Left ventricle myocardium inferior (tissue), 1 donor: ENCODE measurements around the gene GNA14. TPM values are rescaled to one million over a fixed set of nuclear protein-coding genes. Genes with fewer than 3 reads are reported as not detected.

ENCODE experiments used
- DNase-seq: peaks from one replicate; pipeline ENCODE4 v3.0.0-alpha.2; 2020
- H3K27ac ChIP-seq: fragments of 200-600 bp; replicated peaks from 2 replicates; pipeline ENCODE4 v1.8.0; 2021
- H3K27me3 ChIP-seq: fragments of 200-600 bp; 2 replicates; pipeline ENCODE4 v1.8.0; 2021; ENCODE audit warnings: low read depth
- H3K36me3 ChIP-seq: fragments of 200-600 bp; 2 replicates; pipeline ENCODE4 v1.8.0; 2021
- H3K4me1 ChIP-seq: fragments of 200-600 bp; 2 replicates; pipeline ENCODE4 v1.8.0; 2021
- H3K4me3 ChIP-seq: fragments of 200-600 bp; 2 replicates; pipeline ENCODE4 v1.8.0; 2021; ENCODE audit warnings: mild to moderate bottlenecking, moderate library complexity
- H3K9me3 ChIP-seq: fragments of 200-600 bp; replicated peaks from 2 replicates; pipeline ENCODE4 v1.8.0; 2021
- intact Hi-C: fragments of 100-400 bp; cut with micrococcal nuclease; formaldehyde crosslinking; loops from one replicate; pipeline ENCODE4 v1.11.0; 2022
- total RNA-seq: library from RNA; stranded (reverse); fragmentation: NEBNext Ultra II Directional; extraction: Animal tissue kit (Norgen Biotek cat#: 25700); gene quantifications from one replicate; pipeline ENCODE4 v1.2.1, GENCODE V29; 2021
- TF ChIP-seq, protein P1 (sequence below): fragments of 200-600 bp; IDR thresholded peaks from 2 replicates; pipeline ENCODE4 v1.8.0; 2021; ENCODE audit warnings: antibody characterized with exemption, mild to moderate bottlenecking, borderline replicate concordance
- donor health status: DM: no; HTN: yes; CAD: no; lungs with severe emphysema.

The GNA14 gene
- total RNA-seq, 1 donor from 2014 or later, result 2.2 TPM

DNA sequence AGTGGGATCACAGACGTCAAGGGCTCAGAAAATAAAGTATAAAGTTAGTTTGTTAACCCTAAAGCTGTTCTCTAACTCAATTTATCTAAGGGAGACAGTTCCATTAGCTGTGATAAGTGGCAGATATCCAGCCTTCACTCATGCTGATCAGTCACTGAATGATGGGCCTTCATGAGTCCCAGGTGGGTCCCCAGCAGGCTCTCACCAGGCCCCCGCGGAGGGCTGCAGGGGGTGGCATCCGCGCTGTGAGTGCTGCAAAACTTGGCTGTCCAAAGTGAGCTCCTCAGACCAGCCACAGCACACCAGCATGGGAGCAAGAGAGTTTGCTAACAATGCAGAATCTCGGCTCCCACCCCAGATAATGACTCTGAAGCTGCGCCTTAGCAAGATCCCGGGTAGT is 187.2 kb downstream of the GNA14 start:
- Histone ChIP-seq H3K27me3 (no peaks in the 10 kb centered on the region), H3K4me3 (no peak overlapping the region), H3K36me3 (no peaks in the 10 kb centered on the region), H3K9me3 (no peaks in the 10 kb centered on the region), H3K27ac (no peak overlapping the region), H3K4me1 (peaks cover 10% of the 10 kb centered on the region)
- intact Hi-C loops, result no loop called here
- TF ChIP-seq, protein P1, sequence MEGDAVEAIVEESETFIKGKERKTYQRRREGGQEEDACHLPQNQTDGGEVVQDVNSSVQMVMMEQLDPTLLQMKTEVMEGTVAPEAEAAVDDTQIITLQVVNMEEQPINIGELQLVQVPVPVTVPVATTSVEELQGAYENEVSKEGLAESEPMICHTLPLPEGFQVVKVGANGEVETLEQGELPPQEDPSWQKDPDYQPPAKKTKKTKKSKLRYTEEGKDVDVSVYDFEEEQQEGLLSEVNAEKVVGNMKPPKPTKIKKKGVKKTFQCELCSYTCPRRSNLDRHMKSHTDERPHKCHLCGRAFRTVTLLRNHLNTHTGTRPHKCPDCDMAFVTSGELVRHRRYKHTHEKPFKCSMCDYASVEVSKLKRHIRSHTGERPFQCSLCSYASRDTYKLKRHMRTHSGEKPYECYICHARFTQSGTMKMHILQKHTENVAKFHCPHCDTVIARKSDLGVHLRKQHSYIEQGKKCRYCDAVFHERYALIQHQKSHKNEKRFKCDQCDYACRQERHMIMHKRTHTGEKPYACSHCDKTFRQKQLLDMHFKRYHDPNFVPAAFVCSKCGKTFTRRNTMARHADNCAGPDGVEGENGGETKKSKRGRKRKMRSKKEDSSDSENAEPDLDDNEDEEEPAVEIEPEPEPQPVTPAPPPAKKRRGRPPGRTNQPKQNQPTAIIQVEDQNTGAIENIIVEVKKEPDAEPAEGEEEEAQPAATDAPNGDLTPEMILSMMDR, result no peak
- DNase-seq, result no peak

DNA sequence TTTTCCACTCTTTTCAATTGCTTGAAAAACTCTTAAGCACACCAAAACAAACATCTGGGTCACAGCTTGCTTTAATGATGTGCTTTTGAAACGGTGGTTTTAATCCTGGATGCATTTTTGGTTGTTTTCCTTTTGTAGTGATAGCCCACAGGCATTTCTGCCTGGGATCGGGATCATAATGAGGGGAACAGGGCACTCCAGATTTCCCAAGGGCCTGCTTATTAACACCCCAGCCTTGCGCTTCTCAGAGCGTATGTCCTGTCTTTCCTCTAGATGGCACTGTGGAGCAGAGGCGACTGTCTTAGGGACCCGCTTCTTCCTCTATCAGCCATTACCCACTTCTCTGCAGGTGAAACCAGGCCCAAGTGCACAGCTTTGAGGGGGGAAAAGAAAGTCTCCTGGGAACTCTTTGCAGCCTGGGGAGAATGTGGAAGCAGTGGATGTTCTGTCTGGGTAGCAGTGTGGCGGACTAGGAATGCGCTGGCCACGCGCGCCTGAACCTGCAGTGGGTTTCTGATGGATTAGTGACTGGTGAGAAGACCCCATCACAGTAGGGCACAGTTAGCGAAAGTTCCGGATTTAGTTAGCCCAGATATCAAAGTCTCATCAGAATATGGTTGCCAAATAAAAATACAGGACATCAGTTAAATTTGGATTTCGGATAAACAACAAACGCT is 190.1 kb downstream of the GNA14 start:
- no peaks in the 10 kb centered on the region for H3K9me3 ChIP-seq
- intact Hi-C loops, result loop anchor here (5.0 kb wide), 2 partner anchors 189 to 294 kb away; partner anchors contain the start of gene GNA14
- H3K27me3 ChIP-seq, result no peaks in the 10 kb centered on the region
- H3K4me3 ChIP-seq, result no peak overlapping the region
- H3K4me1 ChIP-seq, result peaks cover 10% of the 10 kb centered on the region
- TF ChIP-seq, protein P1, result peak; percentile 89
- no peak overlapping the region for H3K27ac ChIP-seq
- H3K36me3 ChIP-seq, result no peaks in the 10 kb centered on the region
- peak; percentile 26 for DNase-seq

DNA sequence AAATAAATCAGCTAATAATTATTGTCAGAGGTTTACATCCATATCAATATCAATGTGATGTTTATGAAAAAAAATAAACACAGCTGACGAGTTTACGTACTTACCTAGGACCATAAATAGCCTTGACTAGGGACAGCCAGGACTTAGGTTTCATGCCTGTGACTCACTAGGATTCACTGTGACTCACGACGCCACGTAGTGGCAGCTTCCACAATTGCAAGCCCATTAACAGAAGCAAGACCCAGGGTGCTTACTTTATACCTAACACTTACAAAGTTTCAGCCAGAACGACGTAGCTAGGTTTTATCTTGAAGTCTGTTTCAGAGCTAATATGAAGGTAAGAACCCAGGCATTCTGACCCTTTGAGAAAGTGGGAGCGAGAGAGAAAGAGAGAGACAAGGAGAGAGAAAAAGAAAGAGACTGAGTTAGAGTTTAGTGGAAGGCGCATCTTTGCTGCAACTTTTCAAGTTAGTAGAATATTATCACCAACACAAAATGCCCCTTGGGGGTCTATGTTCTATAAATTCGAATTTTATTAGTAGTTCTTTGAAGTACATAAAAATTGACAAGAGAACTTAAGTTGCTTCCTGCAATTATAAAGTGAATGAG is 191.2 kb downstream of the GNA14 start:
- peaks cover 10% of the 10 kb centered on the region for H3K4me1 ChIP-seq
- H3K27me3 ChIP-seq, result no peaks in the 10 kb centered on the region
- DNase-seq, result peak; percentile 78
- H3K36me3 ChIP-seq, result no peaks in the 10 kb centered on the region
- H3K27ac ChIP-seq, result no peak overlapping the region
- intact Hi-C loops, result loop anchor here (5.0 kb wide), 2 partner anchors 190 to 295 kb away; partner anchors contain the start of gene GNA14
- TF ChIP-seq, protein P1, result peak; percentile 90
- no peaks in the 10 kb centered on the region for H3K9me3 ChIP-seq
- no peak overlapping the region for H3K4me3 ChIP-seq

DNA sequence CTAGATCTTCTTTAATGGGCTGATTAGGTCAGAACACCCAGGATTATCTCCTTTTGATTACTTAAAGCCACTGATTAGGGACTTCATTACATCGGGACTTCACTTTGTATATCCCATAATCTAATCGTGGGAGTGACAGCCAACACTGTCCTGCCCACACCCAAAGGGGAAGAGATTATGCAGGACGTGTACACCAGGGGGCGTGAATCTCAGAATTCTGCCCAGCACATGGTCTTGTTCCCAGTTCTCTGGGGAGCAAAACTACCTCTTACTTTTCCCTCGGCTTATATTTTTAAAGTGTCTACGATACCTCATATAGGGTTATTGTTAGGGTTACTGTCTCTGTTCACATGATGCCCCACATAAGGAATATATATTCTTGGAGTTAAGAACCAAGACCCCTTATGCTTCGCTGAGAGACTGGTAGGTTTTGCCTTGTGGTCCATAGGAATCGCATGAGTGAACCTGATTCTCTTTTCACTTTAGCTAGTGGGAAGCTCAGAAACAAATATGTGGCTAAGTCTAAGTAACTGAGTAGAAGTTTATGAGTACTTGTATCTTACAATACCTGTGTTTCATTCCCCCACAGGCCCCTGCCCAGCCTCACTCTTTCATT is 192.7 kb downstream of the GNA14 start:
- Histone ChIP-seq H3K36me3 (no peaks in the 10 kb centered on the region), H3K27ac (no peak overlapping the region), H3K4me3 (no peak overlapping the region), H3K9me3 (no peaks in the 10 kb centered on the region), H3K4me1 (peaks cover 10% of the 10 kb centered on the region), H3K27me3 (no peaks in the 10 kb centered on the region)
- intact Hi-C loops, result loop anchor here (5.0 kb wide), 2 partner anchors 192 to 297 kb away; partner anchors contain the start of gene GNA14
- TF ChIP-seq, protein P1, result peak; percentile 60
- no peak for DNase-seq

DNA sequence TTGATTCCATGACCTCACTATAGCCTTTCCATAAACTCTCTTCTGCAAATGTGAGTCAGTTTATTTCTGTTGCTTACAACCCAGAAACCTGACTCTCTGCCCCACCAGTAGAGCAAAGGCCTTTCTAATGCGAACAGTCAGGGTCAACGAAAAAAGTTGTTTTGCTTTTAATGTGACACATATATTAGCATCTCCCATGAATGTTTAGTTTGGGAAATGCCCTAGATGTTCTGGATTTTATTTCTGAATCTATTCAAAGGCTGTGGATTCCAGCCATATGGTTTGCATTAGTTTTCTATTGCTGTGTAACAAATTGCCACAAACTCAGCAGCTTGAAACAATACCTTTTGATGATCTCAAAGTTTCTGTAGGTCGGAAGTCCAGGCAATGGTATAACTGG is 193.5 kb downstream of the GNA14 start:
- TF ChIP-seq, protein P1, result no peak
- Histone ChIP-seq H3K9me3 (no peaks in the 10 kb centered on the region), H3K4me1 (peaks cover 10% of the 10 kb centered on the region), H3K27ac (no peak overlapping the region), H3K36me3 (no peaks in the 10 kb centered on the region), H3K27me3 (peaks cover 3% of the 10 kb centered on the region), H3K4me3 (no peak overlapping the region)
- intact Hi-C loops, result loop anchor here (5.0 kb wide), 2 partner anchors 193 to 298 kb away; partner anchors contain the start of gene GNA14
- no peak for DNase-seq
